Measurements from ENCODE around the gene EXOC4.

EXOC4 gene

GRCh38 chr7:134037991-134038390, 785.1 kb downstream of the EXOC4 start:
- no peak for DNase-seq (ENCODE audit: low read depth)

GRCh38 chr7:134040988-134041387, 788.1 kb downstream of the EXOC4 start:
- no peak for DNase-seq (ENCODE audit: low read depth)

- no peak for DNase-seq (ENCODE audit: low read depth)
Measured at GRCh38 chr7:134041477-134041876, 788.6 kb downstream of the EXOC4 start.

- DNase-seq (ENCODE audit: low read depth): no peak
Measured at GRCh38 chr7:134042307-134042706, 789.4 kb downstream of the EXOC4 start.

- DNase-seq (ENCODE audit: low read depth): no peak
Measured at GRCh38 chr7:134044682-134045081, 791.8 kb downstream of the EXOC4 start.

- no peak for DNase-seq (ENCODE audit: low read depth)
Measured at GRCh38 chr7:134045716-134046115, 792.8 kb downstream of the EXOC4 start.

GRCh38 chr7:134046594-134047128, 793.8 kb downstream of the EXOC4 start:
- no peak for DNase-seq (ENCODE audit: low read depth)

- DNase-seq (ENCODE audit: low read depth): no peak
Measured at GRCh38 chr7:134047675-134048074, 794.8 kb downstream of the EXOC4 start.

- DNase-seq (ENCODE audit: low read depth): no peak
Measured at GRCh38 chr7:134048166-134048565, 795.3 kb downstream of the EXOC4 start.

GRCh38 chr7:134051020-134051419, 798.1 kb downstream of the EXOC4 start:
- DNase-seq (ENCODE audit: low read depth): no peak

GRCh38 chr7:134056816-134057215, 803.9 kb downstream of the EXOC4 start:
- DNase-seq (ENCODE audit: low read depth): no peak

GRCh38 chr7:134058521-134058920, 805.6 kb downstream of the EXOC4 start:
- DNase-seq (ENCODE audit: low read depth): no peak

GRCh38 chr7:134058980-134059379, 806.1 kb downstream of the EXOC4 start:
- no peak for DNase-seq (ENCODE audit: low read depth)

- DNase-seq (ENCODE audit: low read depth): no peak
Measured at GRCh38 chr7:134059921-134060320, 807.0 kb downstream of the EXOC4 start.

- DNase-seq (ENCODE audit: low read depth): no peak
Measured at GRCh38 chr7:134060874-134061273, 808.0 kb downstream of the EXOC4 start.

- no peak for DNase-seq (ENCODE audit: low read depth)
Measured at GRCh38 chr7:134062460-134062859, 809.6 kb downstream of the EXOC4 start.

- DNase-seq (ENCODE audit: low read depth): no peak
Measured at GRCh38 chr7:134065415-134065814, 812.5 kb downstream of the EXOC4 start.

GRCh38 chr7:134067164-134067563, 814.3 kb downstream of the EXOC4 start:
- no peak for DNase-seq (ENCODE audit: low read depth)

- no peak for DNase-seq (ENCODE audit: low read depth)
Measured at GRCh38 chr7:134068670-134069069, 815.8 kb downstream of the EXOC4 start.

GRCh38 chr7:134069187-134069586, 816.3 kb downstream of the EXOC4 start:
- no peak for DNase-seq (ENCODE audit: low read depth)

GRCh38 chr7:134070673-134071072, 817.8 kb downstream of the EXOC4 start:
- DNase-seq (ENCODE audit: low read depth): no peak

GRCh38 chr7:134071355-134072331, 818.8 kb downstream of the EXOC4 start:
- no peak for DNase-seq (ENCODE audit: low read depth)

GRCh38 chr7:134073276-134073675, 820.4 kb downstream of the EXOC4 start:
- DNase-seq (ENCODE audit: low read depth): no peak

GRCh38 chr7:134075799-134076198, 822.9 kb downstream of the EXOC4 start:
- DNase-seq (ENCODE audit: low read depth): no peak
